Measurements from ENCODE around the gene REEP5. TPM values are rescaled to one million over a fixed set of nuclear protein-coding genes. Genes with fewer than 3 reads are reported as not detected.

Gene REEP5
- total RNA-seq, 4 donors from 2014 or later = 169 to 300 (median 231) TPM

DNA sequence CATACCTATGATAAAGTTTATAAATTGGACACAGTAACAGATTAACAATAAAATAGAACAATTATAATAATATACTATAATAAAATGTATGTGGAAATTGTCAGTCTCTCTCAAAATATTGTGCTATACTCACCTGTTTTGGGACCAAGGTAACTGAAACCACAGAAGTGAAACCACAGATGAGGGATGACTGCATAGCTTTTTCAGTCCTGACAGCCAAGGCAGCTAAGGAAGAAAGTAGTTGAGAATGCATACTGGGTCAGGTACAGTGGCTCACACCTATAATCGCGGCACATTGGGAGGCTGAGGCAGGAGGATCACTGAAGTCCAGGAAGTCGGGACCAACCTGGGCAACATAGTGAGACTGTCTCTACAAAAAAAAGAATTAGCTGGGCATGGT lies 52.1 kb downstream of the REEP5 start:
- Histone ChIP-seq H3K9me3 (no peaks in the 10 kb centered on the region), H3K27me3 (no peaks in the 10 kb centered on the region), H3K27ac (no peak overlapping the region), H3K4me3 (replicated peaks in 1 of 3) (no peak overlapping the region), H3K36me3 (peaks cover 27 to 48% of the 10 kb centered on the region in 2 donors), H3K4me1 (no peaks in the 10 kb centered on the region)
- TF ChIP-seq POLR2A (IDR thresholded peaks at IDR 0.05) = no peak
- TF ChIP-seq, protein P1, sequence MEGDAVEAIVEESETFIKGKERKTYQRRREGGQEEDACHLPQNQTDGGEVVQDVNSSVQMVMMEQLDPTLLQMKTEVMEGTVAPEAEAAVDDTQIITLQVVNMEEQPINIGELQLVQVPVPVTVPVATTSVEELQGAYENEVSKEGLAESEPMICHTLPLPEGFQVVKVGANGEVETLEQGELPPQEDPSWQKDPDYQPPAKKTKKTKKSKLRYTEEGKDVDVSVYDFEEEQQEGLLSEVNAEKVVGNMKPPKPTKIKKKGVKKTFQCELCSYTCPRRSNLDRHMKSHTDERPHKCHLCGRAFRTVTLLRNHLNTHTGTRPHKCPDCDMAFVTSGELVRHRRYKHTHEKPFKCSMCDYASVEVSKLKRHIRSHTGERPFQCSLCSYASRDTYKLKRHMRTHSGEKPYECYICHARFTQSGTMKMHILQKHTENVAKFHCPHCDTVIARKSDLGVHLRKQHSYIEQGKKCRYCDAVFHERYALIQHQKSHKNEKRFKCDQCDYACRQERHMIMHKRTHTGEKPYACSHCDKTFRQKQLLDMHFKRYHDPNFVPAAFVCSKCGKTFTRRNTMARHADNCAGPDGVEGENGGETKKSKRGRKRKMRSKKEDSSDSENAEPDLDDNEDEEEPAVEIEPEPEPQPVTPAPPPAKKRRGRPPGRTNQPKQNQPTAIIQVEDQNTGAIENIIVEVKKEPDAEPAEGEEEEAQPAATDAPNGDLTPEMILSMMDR (IDR thresholded peaks at IDR 0.05) = no peak
- 96 to 100% methylated on average over 3 of the region's 3 CpGs for WGBS, 2 donors
- no peak for DNase-seq
- intact Hi-C loops (cut with DNase I) = no loop called here

DNA sequence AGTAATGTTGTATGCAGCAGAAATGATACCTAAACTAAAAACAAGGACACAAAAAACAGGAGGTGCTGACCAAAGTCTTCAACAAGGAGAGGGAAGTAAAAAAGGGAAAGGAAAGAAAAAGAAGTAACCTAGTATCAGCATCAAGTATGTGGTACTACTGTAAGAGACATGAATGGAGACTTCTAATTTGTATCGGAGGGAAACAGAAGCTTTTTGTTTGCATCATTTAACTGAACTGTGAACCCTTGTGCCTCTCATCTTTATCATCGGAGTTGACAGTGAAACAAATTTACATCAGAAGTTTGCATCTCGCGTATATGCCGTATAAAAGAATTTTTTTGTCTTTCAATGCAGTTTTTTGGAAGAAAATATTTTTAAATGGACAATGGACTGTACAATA lies 54.6 kb downstream of the REEP5 start:
- 95 to 96% methylated on average over 5 of the region's 5 CpGs for WGBS, 2 donors

DNA sequence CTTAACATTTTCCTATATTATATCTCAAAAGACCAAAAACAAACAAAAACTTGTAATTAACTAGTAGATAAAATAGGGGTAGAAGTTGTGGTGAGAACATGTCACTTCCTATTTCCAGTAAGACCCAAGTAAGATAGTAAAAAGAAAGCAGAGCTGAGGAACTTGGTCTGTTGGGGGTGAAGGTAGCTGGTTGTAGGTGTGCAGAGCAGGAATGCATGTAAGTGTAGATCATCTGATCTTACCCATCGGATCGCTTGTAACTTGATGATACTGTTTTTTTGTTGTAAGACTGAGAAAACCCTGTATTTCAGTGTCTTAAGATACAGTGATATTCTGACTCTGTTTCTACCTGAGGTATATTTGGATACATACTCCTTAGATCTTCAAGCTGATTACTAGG lies 55.3 kb downstream of the REEP5 start:
- intact Hi-C loops (cut with DNase I) = no loop called here
- 92 to 96% methylated on average over 2 of the region's 2 CpGs for WGBS, 2 donors

More for the DNA sequence above, 54.6 kb downstream of the REEP5 start:
- H3K4me3 ChIP-seq (replicated peaks in 1 of 3) = no peak overlapping the region
- peaks cover 10 to 18% of the 10 kb centered on the region in 2 donors for H3K4me1 ChIP-seq
- H3K9me3 ChIP-seq = no peaks in the 10 kb centered on the region
- intact Hi-C loops (cut with DNase I) = no loop called here
- no peak overlapping the region for H3K27ac ChIP-seq
- H3K36me3 ChIP-seq = peaks cover 27 to 49% of the 10 kb centered on the region in 2 donors
- TF ChIP-seq, protein P1 (IDR thresholded peaks at IDR 0.05) = no peak
- TF ChIP-seq POLR2A (IDR thresholded peaks at IDR 0.05) = no peak
- DNase-seq = no peak
- H3K27me3 ChIP-seq = no peaks in the 10 kb centered on the region

DNA sequence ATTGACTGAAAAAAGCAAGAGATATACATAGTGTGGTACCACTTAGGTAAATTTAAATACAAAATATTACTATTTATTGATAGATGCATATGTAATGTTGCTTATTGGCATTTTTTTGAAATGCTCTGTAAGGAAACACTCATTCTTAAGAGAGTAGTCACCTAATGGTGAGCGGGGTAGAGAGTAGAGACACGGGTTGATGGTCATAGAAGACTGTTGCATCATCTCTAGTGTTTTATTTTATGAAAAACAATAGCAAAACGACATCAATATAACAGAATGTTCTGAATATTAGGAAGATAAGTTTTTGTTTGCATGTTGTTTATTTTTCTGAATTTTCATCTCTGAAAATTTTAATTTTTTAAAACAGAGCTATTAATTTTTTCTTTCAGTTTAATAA lies 56.9 kb downstream of the REEP5 start:
- TF ChIP-seq, protein P1 (IDR thresholded peaks at IDR 0.05) = no peak
- TF ChIP-seq POLR2A (IDR thresholded peaks at IDR 0.05) = no peak
- no peaks in the 10 kb centered on the region for H3K27me3 ChIP-seq
- intact Hi-C loops (cut with DNase I) = no loop called here
- no peak overlapping the region for H3K27ac ChIP-seq
- WGBS, 2 donors = 93 to 94% methylated on average over 3 of the region's 3 CpGs
- peaks cover 24 to 41% of the 10 kb centered on the region in 2 donors for H3K36me3 ChIP-seq
- H3K4me1 ChIP-seq = peaks cover 19 to 30% of the 10 kb centered on the region in 2 donors
- H3K9me3 ChIP-seq = no peaks in the 10 kb centered on the region
- no peak overlapping the region for H3K4me3 ChIP-seq (replicated peaks in 1 of 3)
- no peak for DNase-seq

More for the DNA sequence above, 55.3 kb downstream of the REEP5 start:
- H3K27ac ChIP-seq = no peak overlapping the region
- no peaks in the 10 kb centered on the region for H3K27me3 ChIP-seq
- no peaks in the 10 kb centered on the region for H3K9me3 ChIP-seq
- H3K4me3 ChIP-seq (replicated peaks in 1 of 3) = no peak overlapping the region
- peaks cover 27 to 49% of the 10 kb centered on the region in 2 donors for H3K36me3 ChIP-seq
- no peak for DNase-seq
- no peak for TF ChIP-seq POLR2A (IDR thresholded peaks at IDR 0.05)
- TF ChIP-seq, protein P1 (IDR thresholded peaks at IDR 0.05) = no peak
- H3K4me1 ChIP-seq = peaks cover 16 to 24% of the 10 kb centered on the region in 2 donors

DNA sequence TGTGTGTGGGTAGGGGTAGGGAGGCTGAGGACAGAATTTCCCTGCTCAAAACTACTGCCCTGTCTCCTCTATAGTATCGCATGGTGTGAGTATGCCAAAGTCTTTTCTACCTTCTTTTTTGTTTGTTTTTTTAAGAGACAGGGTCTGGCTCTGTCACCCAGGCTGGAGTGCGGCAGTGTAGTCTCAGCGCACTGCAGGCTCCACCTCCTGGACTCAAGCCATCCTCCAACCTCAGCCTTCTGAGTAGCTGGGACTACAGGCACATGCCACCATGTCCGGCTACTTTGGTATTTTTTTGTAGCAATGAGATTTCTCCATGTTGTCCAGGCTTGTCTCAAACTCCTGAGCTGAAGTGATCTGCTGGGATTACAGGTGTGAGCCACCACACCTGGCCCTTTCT lies 58.5 kb downstream of the REEP5 start:
- Histone ChIP-seq H3K4me1 (peaks cover 19 to 30% of the 10 kb centered on the region in 2 donors), H3K27ac (peak overlapping the region in 1 of 3 donors; percentile 59), H3K36me3 (peaks cover 20 to 30% of the 10 kb centered on the region in 2 donors), H3K9me3 (no peaks in the 10 kb centered on the region), H3K27me3 (no peaks in the 10 kb centered on the region), H3K4me3 (replicated peaks in 1 of 3) (no peak overlapping the region)
- peak; percentile 91 to 93 for DNase-seq
- no peak for TF ChIP-seq POLR2A (IDR thresholded peaks at IDR 0.05)
- TF ChIP-seq, protein P1 (IDR thresholded peaks at IDR 0.05) = no peak
- intact Hi-C loops (cut with DNase I) = no loop called here
- 21 to 23% methylated on average over 4 of the region's 4 CpGs for WGBS, 2 donors

All from thyroid gland (tissue), 4 donors.